Measurements from ENCODE around the gene ZNF878.

Gene ZNF878

GRCh38 chr19:12043752-12044422, 8.9 kb downstream of the ZNF878 start:
- Mint-ChIP-seq H3K4me1 (no peaks in the 10 kb centered on the region), H3K4me3 (no peak overlapping the region), H3K27me3 (ENCODE audit: low read depth) (no peaks in the 10 kb centered on the region), H3K9me3 (peaks cover 51% of the 10 kb centered on the region), H3K27ac (no peak overlapping the region), H3K36me3 (ENCODE audit: low read depth) (peaks cover 65% of the 10 kb centered on the region)
- no peak for TF ChIP-seq CTCF (IDR thresholded peaks at IDR 0.05; ENCODE audit: unreplicated experiment in 3 of 3)

DNA sequence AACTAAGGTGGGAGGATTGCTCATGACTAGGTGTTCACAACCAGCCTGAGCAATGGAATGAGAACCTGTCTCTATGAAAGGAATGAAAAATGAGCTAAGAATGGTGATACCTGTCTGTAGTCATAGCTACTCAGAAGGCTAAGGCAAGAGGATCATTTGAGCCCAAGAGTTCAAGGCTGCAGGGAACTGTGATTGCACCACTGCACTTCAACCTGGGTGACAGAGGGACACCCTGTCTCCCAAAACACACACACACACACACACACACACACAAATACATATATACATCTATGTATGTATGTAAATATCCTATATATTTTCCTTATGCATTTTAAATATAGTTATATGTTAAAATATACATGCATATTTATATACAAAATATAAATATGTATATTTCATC, 9.9 kb downstream of the ZNF878 start:
- TF ChIP-seq CTCF (IDR thresholded peaks at IDR 0.05; ENCODE audit: unreplicated experiment in 3 of 3) = no peak
- Mint-ChIP-seq H3K27me3 (ENCODE audit: low read depth) (no peaks in the 10 kb centered on the region), H3K9me3 (peaks cover 52% of the 10 kb centered on the region), H3K4me3 (no peak overlapping the region), H3K4me1 (no peaks in the 10 kb centered on the region), H3K36me3 (ENCODE audit: low read depth) (peaks cover 69% of the 10 kb centered on the region), H3K27ac (no peak overlapping the region)

DNA sequence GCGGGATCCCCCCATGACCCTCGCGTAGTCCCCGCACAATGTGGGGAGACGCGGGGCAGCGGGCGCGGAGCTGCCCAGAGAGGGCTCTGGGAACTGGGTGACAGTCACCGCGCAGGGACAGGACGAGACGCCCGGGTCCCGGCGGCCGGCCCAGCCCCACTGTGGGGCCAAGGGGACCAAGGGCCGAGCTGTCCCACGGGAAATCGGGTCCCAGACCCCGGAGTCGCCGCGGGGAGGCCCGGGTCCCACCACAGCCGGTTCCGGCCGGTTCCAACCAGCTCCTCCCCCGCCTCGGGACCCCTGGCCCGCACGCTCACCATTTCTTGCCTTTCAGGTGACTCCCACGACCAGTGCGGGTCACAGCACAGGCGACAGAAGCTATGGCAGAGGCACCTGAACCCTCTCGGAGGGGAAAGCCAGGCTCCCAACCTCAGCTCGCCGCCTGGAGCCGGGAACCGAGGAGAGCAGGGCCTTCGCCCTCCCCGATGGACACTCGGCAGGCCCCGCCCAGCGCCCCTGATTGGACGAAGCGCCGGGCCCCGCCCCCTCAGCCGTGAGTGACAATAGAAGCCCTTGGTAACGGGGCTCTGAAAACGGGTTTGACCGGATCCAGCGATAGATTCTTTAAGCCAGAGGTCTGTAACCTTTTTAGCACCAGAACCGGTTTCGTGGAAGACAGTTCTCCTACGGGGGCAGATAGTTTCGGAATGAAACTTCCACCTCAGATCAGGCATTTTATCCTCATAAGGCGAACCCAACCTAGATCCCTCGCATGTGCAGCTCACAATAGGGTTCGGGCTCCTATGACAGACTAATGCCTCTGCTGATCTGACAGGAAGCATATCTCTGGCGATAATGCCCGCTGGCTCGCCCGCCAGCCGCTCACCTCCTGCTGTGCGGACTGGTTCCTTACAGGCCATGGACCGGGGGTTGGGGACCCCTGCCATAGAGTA, 17.3 kb downstream of the ZNF878 start, which contains the start of gene ZNF433:
ZNF433 (minus strand) TSS at position 460 of the 953 bp plus-strand sequence; CDS start at position 320, 140 bp downstream.
- TF ChIP-seq CTCF (IDR thresholded peaks at IDR 0.05; ENCODE audit: unreplicated experiment in 3 of 3) = peak in 1 of 3 experiments; percentile 8
- Mint-ChIP-seq H3K4me1 (peaks cover 18% of the 10 kb centered on the region), H3K27me3 (ENCODE audit: low read depth) (peaks cover 4% of the 10 kb centered on the region), H3K27ac (peak within 1 kb of the TSS; percentile 74 to 93 (median 83)), H3K9me3 (peaks cover 22% of the 10 kb centered on the region), H3K36me3 (ENCODE audit: low read depth) (peaks cover 68% of the 10 kb centered on the region), H3K4me3 (peak within 1 kb of the TSS; percentile 89 to 96 (median 95))

DNA sequence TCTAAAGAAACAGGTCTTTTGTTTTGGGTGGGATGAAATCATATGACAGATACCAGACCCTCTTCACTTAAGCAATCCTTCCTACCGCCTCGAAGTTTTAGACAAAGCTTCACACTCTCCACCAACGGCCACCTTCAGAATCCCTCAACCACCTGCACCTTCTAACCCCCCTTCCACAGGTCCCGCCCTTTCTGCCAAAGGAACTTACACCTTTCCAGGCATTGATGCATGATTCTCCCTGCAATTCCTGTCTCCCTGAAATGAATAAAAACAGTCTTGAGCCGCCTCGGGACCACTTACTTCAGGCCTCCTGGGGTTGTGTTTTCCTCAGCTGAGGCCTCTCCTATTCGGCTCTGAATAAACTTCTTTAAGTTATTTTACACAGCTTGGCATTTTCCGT, 18.1 kb downstream of the ZNF878 start:
- Mint-ChIP-seq H3K27me3 (ENCODE audit: low read depth) (peaks cover 4% of the 10 kb centered on the region), H3K9me3 (peaks cover 26% of the 10 kb centered on the region), H3K36me3 (ENCODE audit: low read depth) (peaks cover 73% of the 10 kb centered on the region), H3K27ac (peak overlapping the region; percentile 74 to 83 (median 83)), H3K4me1 (peaks cover 18% of the 10 kb centered on the region), H3K4me3 (peak overlapping the region; percentile 81 to 84 (median 81))
- TF ChIP-seq CTCF (IDR thresholded peaks at IDR 0.05; ENCODE audit: unreplicated experiment in 3 of 3) = no peak

- Mint-ChIP-seq H3K27me3 (ENCODE audit: low read depth) (peaks cover 4% of the 10 kb centered on the region), H3K9me3 (peaks cover 29% of the 10 kb centered on the region), H3K4me1 (peaks cover 18% of the 10 kb centered on the region), H3K36me3 (ENCODE audit: low read depth) (peaks cover 74% of the 10 kb centered on the region), H3K4me3 (peak overlapping the region; percentile 81 to 84 (median 81)), H3K27ac (peak overlapping the region; percentile 74 to 83 (median 83))
- no peak for TF ChIP-seq CTCF (IDR thresholded peaks at IDR 0.05; ENCODE audit: unreplicated experiment in 3 of 3)
Observed at GRCh38 chr19:12034198-12034597, 18.6 kb downstream of the ZNF878 start.

All from nephron (organoid).